Stimulated activated CD4-positive, alpha-beta T cell treated with anti-CD3 and anti-CD28 coated beads, Interleukin-4, amount 100 ng/mL, for 24 hours (primary cell): Measurements from ENCODE around the gene ENO3.

Experiments
- DNase-seq: peaks from one replicate; pipeline ENCODE4 v3.0.0-alpha.2; 2020

ENO3 gene

GRCh38 chr17:4951486-4951885, 567 bp downstream of the ENO3 start:
- no peak for DNase-seq

- no peak for DNase-seq
Observed at GRCh38 chr17:4953451-4953961, 2.6 kb downstream of the ENO3 start.

- no peak for DNase-seq
Observed at GRCh38 chr17:4955091-4955490, 4.2 kb downstream of the ENO3 start.

GRCh38 chr17:4956493-4957061, 5.7 kb downstream of the ENO3 start:
- peak; percentile 47 for DNase-seq

- DNase-seq = no peak
Observed at GRCh38 chr17:4958102-4958501, 7.2 kb downstream of the ENO3 start.

GRCh38 chr17:4959261-4959965, 8.5 kb downstream of the ENO3 start:
- no peak for DNase-seq

- DNase-seq = no peak
Observed at GRCh38 chr17:4960279-4960922, 9.5 kb downstream of the ENO3 start.

GRCh38 chr17:4965311-4965986, 14.5 kb downstream of the ENO3 start:
- DNase-seq = no peak

GRCh38 chr17:4966844-4967538, 16.1 kb downstream of the ENO3 start:
- DNase-seq = peak; percentile 96

- DNase-seq = peak; percentile 94
Observed at GRCh38 chr17:4967539-4968485, 16.9 kb downstream of the ENO3 start, which contains the start of gene SPAG7. TSS of gene SPAG7 (minus strand) at chr17:4967817. CDS start at chr17:4967804, 13 bp downstream.

GRCh38 chr17:4968486-4969046, 17.6 kb downstream of the ENO3 start:
- DNase-seq = peak; percentile 52

GRCh38 chr17:4969047-4969550, 18.2 kb downstream of the ENO3 start:
- DNase-seq = peak; percentile 70

GRCh38 chr17:4969551-4970173, 18.7 kb downstream of the ENO3 start:
- DNase-seq = peak; percentile 30

- DNase-seq = no peak
Observed at GRCh38 chr17:4970273-4970672, 19.4 kb downstream of the ENO3 start.

- DNase-seq = no peak
Observed at GRCh38 chr17:4971826-4972225, 20.9 kb downstream of the ENO3 start.

- DNase-seq = no peak
Observed at GRCh38 chr17:4972322-4972721, 21.4 kb downstream of the ENO3 start.

GRCh38 chr17:4972752-4973151, 21.8 kb downstream of the ENO3 start:
- DNase-seq = no peak

GRCh38 chr17:4973256-4974114, 22.6 kb downstream of the ENO3 start:
- no peak for DNase-seq

GRCh38 chr17:4974115-4974670, 23.3 kb downstream of the ENO3 start:
- no peak for DNase-seq
